ENCODE measurements around the gene NOVA2.

The NOVA2 gene

DNA sequence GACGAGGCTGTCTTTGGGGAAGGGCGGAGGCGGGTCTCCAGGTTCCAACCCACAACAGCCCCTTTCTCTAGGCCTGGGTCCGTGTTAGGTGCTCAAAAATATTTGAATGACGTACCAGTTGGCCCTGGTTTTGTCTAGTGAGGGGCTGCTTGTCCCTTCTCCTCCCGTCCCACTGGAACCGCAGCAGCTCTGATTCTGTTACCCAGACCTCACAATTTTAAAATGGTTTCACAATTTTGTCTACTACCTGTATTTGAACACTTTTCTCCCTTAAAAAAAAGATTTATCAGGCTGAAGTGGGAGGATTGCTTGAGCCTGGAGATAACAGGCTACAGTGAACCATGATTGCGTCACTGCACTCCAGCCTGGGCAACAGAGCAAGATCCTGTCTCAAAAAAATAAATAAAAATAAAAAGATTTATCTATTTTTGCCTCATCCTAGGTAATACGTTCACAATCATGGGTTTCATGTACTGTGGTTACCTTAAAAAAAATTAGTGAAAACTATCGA is 86.4 kb downstream of the NOVA2 start:
- no peak for DNase-seq

GRCh38 chr19:45886427-45887199 is 87.1 kb downstream of the NOVA2 start:
- peak; percentile 85 to 89 for DNase-seq

DNA sequence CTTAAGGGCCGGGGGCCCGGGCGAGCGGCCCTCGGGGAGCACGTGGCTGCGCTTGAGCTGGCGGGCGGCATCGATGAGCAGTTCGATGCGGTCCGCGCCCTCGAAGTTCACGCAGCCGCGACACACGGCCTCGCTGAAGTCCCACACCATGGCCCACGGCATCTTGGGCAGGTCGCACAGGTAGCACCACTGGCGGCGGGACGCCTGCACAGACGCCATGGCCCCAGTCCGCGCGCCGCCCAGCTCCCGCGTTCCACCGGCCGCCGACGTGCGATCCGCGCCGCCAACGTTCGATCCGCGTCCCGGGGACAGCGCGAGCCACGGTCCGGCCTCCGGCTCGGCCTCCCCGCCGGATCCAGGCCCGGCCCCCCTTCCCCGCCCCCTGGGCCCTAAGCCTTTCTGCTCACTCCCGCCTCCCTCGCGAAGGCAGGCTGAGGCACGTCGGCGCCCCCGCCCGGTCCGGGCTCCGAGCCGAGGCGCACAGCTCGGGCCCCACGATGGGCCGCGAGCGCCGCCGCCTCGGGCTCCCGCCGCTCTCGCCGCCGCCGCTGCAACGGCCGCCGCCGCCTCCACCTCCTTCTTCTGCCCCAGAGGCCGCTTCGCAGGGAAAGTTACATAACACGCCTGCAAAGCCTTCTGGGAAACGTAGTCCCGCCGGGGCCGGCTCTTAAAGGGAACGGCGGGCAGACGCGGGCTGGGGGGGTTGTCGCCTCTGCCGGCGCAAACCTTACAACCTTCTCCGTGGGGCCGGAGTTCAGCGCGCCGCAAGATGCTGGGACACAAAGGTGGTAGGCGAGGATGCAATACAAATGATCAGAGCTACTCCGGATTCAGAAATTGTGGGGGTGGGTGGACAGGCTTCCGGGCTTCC is 87.9 kb downstream of the NOVA2 start, which contains the start of gene IRF2BP1:
TSS of gene IRF2BP1 (minus strand) at position 586 of the 871 bp plus-strand sequence. CDS start at position 219, 367 bp downstream.
- peak; percentile 91 to 92 for DNase-seq

DNA sequence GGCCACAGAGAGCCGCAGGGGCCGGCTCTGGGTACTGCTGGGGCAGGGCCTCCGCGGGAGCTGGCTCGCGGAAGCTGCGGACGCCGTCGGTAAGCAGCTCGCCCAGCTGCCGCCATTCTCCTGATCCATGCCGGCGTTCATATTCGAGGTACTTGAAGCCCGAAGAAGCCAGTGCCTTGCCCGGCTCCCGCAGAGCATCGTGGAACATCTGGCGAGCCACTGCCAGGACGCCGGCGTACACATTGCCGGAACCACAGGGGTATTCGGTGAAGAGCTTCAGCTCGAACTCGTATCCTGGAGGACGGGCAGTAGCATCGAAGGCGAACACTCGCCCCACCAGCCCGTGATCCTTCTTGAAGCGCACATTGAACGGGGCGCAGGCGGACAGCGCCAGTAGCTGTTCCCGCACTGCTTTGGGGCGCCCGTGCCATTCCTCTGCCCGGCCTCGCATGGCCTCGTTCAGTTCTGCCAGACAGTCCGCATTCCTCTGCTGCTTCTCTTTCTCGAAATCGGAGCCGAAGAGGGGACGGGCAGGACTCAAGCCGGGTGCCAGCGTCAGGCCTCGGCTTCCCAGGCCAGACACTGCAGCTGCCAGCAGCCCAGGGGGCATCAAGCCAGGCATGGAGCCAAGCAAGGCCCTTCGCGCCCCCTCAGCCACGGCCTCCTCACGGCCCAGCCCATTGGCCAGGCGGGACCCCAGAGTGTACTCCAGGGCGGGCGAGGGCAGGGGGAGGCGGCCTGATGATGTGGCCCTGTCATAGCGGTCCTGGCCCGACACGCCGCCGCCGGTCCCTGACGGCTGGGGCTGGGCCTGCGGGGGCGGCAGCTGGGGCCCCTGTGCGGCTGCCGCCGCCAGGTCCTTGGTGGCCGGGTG is 88.7 kb downstream of the NOVA2 start:
- DNase-seq = no peak

GRCh38 chr19:45883881-45884681 is 89.6 kb downstream of the NOVA2 start:
- DNase-seq = no peak
